Measurements from ENCODE around the gene UBAC1.

GRCh38 chr9:135887021-135887507, 74.1 kb downstream of the UBAC1 start:
- TF ChIP-seq CTCF (IDR thresholded peaks at IDR 0.05): no peak
- no peak for TF ChIP-seq POLR2A (IDR thresholded peaks at IDR 0.05)
